ENCODE measurements around the gene RTN3. TPM values are rescaled to one million over a fixed set of nuclear protein-coding genes. Genes with fewer than 3 reads are reported as not detected.

The RTN3 gene
- total RNA-seq, 1 donor from 2014 or later: 45.0 TPM

GRCh38 chr11:63791495-63792167, 110.3 kb downstream of the RTN3 start:
- intact Hi-C loops (cut with micrococcal nuclease): no loop called here
- H3K36me3 ChIP-seq: no peaks in the 10 kb centered on the region

GRCh38 chr11:63793161-63793560, 111.9 kb downstream of the RTN3 start:
- DNase-seq: no peak
- H3K4me1 ChIP-seq: peaks cover 9% of the 10 kb centered on the region
- H3K9me3 ChIP-seq (replicated peaks): peaks cover 24% of the 10 kb centered on the region
- intact Hi-C loops (cut with micrococcal nuclease): no loop called here
- no peaks in the 10 kb centered on the region for H3K27me3 ChIP-seq (ENCODE audit: low read depth)
- H3K4me3 ChIP-seq: no peak overlapping the region
- no peaks in the 10 kb centered on the region for H3K36me3 ChIP-seq
- H3K27ac ChIP-seq (replicated peaks): no peak overlapping the region
- TF ChIP-seq CTCF (IDR thresholded peaks at IDR 0.05; ENCODE audit: borderline replicate concordance): no peak

More at GRCh38 chr11:63791495-63792167, 110.3 kb downstream of the RTN3 start:
- Histone ChIP-seq H3K4me1 (peaks cover 5% of the 10 kb centered on the region), H3K9me3 (replicated peaks) (peaks cover 24% of the 10 kb centered on the region), H3K27me3 (ENCODE audit: low read depth) (no peaks in the 10 kb centered on the region), H3K27ac (replicated peaks) (no peak overlapping the region), H3K4me3 (no peak overlapping the region)
- no peak for DNase-seq
- TF ChIP-seq CTCF (IDR thresholded peaks at IDR 0.05; ENCODE audit: borderline replicate concordance): no peak

- Histone ChIP-seq H3K27me3 (ENCODE audit: low read depth) (no peaks in the 10 kb centered on the region), H3K4me1 (peaks cover 13% of the 10 kb centered on the region), H3K9me3 (replicated peaks) (peaks cover 24% of the 10 kb centered on the region), H3K36me3 (no peaks in the 10 kb centered on the region), H3K27ac (replicated peaks) (no peak overlapping the region), H3K4me3 (no peak overlapping the region)
- DNase-seq: no peak
- intact Hi-C loops (cut with micrococcal nuclease): no loop called here
- no peak for TF ChIP-seq CTCF (IDR thresholded peaks at IDR 0.05; ENCODE audit: borderline replicate concordance)
Observed at GRCh38 chr11:63795066-63795465, 113.8 kb downstream of the RTN3 start.

GRCh38 chr11:63800921-63801320, 119.6 kb downstream of the RTN3 start:
- intact Hi-C loops (cut with micrococcal nuclease): no loop called here
- H3K4me3 ChIP-seq: no peak overlapping the region
- no peak for TF ChIP-seq CTCF (IDR thresholded peaks at IDR 0.05; ENCODE audit: borderline replicate concordance)
- H3K27ac ChIP-seq (replicated peaks): no peak overlapping the region
- H3K27me3 ChIP-seq (ENCODE audit: low read depth): no peaks in the 10 kb centered on the region
- H3K9me3 ChIP-seq (replicated peaks): no peaks in the 10 kb centered on the region
- no peak for DNase-seq
- H3K4me1 ChIP-seq: peaks cover 24% of the 10 kb centered on the region
- H3K36me3 ChIP-seq: no peaks in the 10 kb centered on the region

GRCh38 chr11:63802637-63803414, 121.5 kb downstream of the RTN3 start:
- intact Hi-C loops (cut with micrococcal nuclease): no loop called here
- Histone ChIP-seq H3K4me1 (peaks cover 19% of the 10 kb centered on the region), H3K27ac (replicated peaks) (no peak overlapping the region), H3K36me3 (no peaks in the 10 kb centered on the region), H3K4me3 (no peak overlapping the region), H3K9me3 (replicated peaks) (no peaks in the 10 kb centered on the region), H3K27me3 (ENCODE audit: low read depth) (no peaks in the 10 kb centered on the region)
- no peak for TF ChIP-seq CTCF (IDR thresholded peaks at IDR 0.05; ENCODE audit: borderline replicate concordance)
- DNase-seq: no peak

Measured in left ventricle myocardium inferior (tissue), 1 donor.